ENCODE data around the gene TM9SF4.
"Not testable (repeated sequence)": the region's sequence is repeated elsewhere in the genome, so short reads cannot be mapped to it uniquely, and the experiment has no call there.

Gene TM9SF4

DNA sequence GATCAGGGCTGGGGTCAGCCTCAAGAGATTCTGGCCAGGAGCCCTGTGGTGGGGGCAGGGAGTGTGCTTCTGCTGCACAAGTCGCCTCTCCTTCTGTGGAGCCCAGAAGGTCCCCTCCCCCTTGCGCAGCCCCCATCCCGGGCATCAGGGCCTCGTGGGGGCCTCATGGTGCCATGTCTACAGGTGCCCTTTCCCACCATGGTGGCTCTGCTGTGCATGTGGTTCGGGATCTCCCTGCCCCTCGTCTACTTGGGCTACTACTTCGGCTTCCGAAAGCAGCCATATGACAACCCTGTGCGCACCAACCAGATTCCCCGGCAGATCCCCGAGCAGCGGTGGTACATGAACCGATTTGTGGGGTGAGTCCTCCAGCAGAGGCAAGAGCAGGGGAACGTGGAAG, 48.1 kb downstream of the TM9SF4 start:
- DNase-seq (ENCODE audit: low spot score) = no peak

DNA sequence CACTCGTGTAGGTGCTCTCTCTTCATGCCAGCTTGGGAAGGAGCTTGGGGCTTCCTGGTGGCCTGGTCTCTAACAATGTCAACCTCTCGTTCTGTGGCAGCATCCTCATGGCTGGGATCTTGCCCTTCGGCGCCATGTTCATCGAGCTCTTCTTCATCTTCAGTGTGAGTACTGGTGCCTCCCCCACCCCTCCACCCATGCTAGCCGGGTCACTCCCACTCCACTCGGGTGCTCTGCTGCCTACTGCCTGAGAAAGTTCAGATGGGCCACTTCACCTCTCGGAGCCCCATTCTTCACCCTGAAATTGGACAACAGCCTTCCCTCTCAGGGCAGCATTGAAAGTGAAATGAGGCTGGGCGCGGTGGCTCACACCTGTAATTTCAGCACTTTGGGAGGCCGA, 48.8 kb downstream of the TM9SF4 start:
- DNase-seq (ENCODE audit: low spot score) = no peak

DNA sequence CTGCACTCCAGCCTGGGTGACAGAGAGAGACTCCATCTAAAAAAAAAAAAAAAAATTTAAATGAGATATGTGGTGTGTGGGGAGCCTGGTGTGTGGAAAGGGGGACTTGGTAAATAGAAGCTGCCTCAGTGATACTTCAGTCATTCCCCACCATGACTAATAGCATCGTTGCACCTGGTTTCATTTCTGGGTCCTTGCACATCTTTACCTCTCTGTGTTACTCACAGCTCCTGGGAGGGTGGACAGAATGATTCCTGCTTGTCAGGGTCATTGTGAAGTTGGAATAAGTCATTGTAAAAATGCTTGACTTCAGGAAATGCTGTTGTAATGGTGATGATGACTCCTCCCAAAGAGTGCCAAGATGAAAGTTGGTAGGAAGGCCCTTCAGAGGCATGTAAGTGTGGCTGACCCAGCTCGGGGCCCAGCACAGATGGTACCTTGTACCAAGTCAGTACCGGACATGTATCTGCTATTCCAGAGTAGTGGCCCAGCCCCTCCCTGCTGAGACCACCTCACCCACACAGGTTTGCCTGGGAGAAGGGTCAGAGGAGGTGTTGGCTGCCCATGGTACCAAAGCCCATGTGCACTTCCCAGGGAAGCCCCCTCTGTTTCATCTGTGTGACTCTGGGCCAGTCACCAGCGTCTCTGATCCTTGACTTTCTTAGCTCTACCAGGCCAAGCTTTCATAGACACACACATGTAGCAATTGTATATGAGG, 49.6 kb downstream of the TM9SF4 start:
- DNase-seq (ENCODE audit: low spot score) = no peak

DNA sequence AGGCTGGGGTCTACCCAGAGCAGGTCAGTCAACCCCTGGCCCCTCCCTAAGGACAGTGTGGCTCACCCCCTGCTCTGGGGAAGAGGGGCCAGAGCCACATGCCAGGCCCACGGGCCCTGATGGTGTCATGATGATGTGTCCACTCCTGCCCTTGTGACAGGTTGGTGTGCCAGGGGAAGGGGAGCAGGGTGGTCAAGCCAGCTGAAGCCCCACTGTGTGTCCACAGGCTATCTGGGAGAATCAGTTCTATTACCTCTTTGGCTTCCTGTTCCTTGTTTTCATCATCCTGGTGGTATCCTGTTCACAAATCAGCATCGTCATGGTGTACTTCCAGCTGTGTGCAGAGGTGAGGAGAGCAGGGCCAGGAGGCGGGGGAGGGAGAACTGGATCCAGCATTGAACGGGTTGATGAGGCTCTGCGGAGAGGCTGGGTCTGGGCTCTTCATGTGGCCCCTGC, 50.3 kb downstream of the TM9SF4 start:
- no peak for DNase-seq (ENCODE audit: low spot score)

DNA sequence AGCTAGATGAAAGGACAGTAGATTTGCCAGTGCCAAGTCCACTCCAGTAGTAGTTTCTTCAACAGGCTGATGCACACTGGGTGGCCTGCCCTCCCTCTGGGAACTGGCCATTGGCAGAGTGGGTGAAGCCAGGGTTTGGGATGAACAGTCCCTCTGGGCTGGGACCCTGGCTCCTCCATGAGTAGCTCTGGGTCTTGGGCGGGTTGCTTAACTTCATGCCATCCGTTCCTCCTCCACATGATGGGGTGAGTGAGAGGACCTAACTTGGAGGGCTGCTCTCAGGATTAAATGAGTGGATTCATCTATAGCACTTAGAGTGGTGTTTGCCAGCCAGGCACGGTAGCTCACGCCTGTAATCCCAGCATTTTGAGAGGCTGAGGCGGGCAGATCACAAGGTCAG, 50.8 kb downstream of the TM9SF4 start:
- DNase-seq (ENCODE audit: low spot score) = no peak

DNA sequence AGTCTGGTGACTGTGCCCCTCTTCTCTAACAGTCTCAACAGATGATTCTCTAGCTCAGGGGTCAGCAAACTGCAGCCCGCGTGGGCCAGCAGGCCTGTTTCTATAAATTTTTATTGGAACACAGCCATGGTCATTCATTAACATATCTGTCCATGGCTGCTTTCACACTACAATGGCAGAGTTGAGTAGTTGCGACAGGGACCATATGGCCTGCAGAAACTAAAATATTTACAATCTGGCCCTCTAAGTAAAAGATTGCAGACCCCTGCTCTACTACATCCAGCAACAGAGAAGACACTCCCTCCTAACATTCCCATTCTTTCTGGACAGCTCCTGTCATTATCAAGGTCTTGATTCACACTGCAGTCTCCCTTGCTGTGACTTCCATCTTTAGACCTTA, 52.8 kb downstream of the TM9SF4 start:
- DNase-seq (ENCODE audit: low spot score) = no peak

DNA sequence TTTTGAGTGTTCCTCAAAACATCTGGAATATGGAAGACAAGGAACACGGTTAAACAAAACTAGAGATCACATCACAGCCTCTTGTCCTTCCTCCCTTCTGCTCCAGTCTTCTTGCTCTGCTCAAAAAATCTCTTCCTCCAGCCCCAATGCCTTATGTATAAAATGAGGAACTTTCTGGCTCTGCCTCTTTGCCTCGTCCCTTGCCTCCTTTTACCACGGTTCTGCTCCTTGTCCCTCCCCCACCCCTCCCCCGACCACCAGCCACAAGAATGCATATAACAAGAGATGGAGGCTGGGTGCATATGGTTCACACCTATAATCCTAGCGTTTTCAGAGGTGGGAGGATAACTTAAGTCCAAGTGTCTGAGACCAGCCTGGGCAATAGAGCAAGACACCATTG, 54.4 kb downstream of the TM9SF4 start:
- DNase-seq (ENCODE audit: low spot score) = no peak

DNA sequence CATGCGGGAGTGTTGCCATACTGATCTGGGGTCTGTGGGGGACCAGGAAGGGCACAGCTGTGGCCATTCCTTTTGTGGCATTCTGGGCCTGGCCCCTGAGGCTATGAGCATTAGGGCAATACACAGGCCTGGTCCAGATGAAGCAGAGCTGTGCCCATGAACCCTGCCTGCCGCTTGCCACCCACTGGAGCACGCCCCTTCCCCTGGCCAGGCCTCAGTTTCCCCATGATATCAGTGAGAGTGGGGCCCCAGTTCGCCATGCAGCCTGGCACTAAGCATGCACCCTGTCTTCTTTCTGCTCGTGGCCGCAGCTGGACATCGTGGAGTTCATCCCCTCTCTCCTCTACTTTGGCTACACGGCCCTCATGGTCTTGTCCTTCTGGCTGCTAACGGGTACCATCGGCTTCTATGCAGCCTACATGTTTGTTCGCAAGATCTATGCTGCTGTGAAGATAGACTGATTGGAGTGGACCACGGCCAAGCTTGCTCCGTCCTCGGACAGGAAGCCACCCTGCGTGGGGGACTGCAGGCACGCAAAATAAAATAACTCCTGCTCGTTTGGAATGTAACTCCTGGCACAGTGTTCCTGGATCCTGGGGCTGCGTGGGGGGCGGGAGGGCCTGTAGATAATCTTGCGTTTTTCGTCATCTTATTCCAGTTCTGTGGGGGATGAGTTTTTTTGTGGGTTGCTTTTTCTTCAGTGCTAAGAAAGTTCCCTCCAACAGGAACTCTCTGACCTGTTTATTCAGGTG, 55.6 kb downstream of the TM9SF4 start:
- DNase-seq (ENCODE audit: low spot score) = no peak

DNA sequence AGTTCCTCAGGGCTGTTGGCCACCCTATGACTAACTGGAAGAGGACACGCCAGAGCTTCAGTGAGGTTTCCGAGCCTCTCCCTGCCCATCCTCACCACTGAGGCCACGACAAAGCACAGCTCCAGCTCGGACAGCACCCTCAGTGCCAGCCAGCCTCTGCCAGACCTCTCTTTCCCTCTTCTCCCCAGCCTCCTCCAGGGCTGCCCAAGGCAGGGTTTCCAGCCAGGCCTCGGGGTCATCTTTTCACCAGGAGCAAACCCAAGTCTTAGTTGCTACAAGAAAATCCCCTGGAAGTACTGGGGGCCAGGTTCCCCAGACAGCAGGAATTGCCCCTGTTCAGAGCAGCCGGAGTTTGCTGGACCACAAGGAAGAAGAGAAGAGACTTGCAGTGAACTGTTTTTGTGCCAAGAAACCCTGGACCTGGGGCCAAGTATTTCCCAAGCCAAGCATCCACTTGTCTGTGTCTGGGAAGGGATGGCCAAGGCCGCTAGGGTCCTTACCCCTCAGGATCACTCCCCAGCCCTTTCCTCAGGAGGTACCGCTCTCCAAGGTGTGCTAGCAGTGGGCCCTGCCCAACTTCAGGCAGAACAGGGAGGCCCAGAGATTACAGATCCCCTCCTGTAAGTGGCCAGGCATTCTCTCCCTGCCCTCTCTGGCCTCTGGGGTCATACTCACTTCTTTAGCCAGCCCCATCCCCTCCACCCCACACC, 56.5 kb downstream of the TM9SF4 start:
- DNase-seq (ENCODE audit: low spot score) = no peak

DNA sequence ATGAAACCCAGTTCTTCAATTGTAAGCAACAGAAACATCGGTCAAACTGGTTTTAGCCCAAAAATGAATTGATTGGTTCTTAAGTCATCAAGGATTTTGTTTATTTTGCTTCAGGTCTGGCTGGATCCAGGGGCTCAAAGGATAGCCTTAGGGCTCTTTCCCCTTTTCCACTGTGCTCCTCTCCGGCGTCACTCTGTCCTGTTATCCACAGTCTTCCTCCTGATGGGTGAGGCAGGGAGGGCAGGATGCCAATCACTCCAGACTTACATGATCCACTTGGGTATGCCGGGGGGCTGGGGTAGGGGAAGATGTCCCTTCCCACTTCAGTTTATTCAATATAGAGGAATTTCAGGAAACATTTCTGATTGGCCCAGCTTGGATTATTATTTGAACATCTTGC, 58.0 kb downstream of the TM9SF4 start:
- no peak for DNase-seq (ENCODE audit: low spot score)

DNA sequence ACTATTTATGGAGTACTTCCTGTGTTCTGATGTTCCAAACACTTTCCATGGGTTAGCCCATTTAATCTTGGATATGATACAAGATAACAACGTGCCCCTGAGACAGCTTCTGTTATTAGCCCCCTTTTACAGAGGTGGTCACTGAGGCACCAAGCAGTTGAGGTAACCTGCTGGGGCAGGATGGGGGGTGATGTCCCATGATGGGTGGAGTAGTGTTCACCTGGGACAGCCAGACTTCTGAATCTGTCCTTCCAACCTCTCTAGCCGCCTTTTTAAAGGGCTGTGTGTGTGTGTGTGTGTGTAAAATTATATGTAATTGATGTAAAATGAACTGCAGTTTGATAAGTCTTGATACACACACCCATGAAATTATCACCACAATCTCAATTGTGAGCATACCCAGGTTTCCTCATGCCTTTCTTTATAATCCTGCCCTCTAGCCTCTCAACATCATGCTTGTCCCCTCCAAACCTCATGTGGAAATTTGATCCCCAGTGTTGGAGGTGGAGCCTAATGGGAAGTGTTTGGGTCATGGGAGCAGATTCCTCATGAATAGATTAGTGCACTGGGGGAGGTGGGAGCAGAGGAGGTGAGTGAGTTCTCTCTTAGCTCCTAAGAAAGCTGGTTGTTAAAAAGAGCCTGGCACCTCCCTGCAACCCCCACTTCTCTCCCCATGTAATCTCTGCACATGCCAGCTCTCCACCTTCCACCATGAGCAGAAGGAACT, 58.8 kb downstream of the TM9SF4 start:
- no peak for DNase-seq (ENCODE audit: low spot score)

DNA sequence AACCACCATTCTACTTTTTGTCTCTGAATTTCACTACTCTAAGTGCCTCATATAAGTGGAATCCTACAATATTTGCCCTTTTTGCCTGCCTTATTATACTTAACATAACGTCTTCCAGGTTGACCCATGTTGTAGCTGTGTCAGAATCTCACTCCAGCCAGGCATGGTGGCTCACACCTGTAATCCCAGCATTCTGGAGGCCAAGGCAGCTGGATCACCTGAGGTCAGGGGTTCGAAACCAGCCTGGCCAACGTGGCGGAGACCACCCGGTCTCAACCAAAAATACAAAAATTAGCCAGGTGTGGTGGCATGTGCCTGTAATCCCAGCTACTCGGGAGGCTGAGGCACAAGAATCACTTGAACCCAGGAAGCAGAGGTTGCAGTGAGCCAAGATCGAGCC, 68.2 kb downstream of the TM9SF4 start:
- not testable (repeated sequence) for DNase-seq (ENCODE audit: low spot score)

DNA sequence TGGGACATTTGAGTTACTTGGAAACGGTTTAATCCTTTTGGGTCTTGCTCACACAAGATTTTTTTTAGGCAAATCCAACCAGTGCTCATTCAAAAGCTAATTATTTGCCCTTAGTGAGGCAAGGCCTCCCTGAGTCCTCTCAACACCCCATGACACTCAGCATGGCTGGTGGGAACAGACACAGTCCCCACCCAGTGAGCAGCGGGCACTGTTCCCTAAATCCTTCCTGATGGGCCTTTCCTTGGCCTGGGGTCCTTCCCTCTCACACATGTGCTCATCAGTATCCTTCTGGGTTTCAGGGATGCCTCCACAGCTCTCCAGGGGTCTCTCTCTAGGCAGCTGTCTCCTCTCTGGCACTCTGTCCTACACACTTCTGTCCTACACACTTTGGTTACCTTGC, 70.0 kb downstream of the TM9SF4 start:
- no peak for DNase-seq (ENCODE audit: low spot score)

DNA sequence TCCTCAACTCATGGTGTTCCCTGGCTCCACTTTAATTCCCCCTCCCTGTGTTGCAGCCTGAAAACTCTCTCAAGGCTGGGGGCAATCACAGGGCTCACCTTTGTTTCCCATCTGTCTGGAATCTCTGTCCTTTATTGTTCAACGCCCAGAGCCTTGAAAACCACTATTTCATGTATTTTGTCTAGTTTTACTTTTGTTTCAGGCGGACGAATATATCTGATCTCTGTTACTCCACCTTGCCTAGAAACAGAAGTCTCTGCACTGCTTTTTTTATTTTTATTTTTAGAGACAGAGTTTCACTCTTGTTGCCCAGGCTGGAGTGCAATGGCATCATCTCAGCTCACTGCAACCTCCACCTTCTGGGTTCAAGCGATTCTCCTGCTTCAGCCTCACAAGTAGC, 70.4 kb downstream of the TM9SF4 start:
- no peak for DNase-seq (ENCODE audit: low spot score)

DNA sequence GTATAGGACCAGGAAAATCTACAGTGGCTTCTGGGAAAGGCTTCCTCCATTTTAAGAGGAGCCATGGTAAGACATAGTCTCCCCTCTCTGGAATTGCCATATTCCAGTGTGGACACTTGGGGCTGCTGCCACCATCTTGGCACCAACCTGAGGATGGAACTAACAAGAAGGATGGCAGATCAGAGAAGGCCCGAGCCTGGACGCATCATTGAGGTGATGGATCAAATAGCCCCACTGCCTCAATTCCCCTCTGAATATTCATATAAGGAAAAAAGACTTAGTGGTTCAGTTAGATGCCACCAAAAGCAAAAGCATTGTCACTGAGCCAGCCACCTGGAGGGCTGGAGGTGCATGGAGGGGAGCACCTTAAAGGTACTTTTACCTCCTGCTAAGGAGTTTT, 72.1 kb downstream of the TM9SF4 start:
- DNase-seq (ENCODE audit: low spot score) = no peak

DNA sequence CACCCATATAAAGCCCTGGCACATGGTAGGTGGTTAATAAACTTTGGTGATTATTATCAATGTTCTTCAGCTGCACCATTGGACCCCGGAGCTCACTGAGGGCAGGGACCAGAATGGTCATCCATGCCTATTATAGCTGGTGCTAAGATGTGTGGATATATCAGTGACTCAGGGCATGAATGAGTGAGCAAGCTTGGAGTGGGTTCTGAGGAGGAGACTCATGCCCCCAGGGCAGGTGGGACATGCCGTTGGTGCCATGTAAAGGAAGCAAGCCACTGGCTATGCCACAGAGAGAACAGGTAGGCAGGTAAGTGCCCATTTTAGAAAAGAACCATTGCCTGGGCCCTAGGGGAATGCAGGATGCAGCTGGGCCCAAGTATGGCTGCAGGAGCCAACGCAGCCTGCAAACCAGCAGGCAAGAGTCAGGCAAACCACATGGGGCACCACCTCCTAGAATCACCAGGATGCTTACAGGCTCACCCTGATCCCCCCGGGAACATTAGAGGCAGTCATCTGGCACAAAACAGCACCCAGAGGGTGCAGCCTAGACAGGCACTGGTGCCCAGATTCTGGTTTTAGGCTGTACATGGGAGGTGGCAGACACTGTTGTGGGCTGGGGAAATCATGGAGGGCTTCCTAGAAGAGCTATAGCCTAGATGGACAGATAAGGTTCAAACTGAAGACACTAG, 74.6 kb downstream of the TM9SF4 start:
- no peak for DNase-seq (ENCODE audit: low spot score)

DNA sequence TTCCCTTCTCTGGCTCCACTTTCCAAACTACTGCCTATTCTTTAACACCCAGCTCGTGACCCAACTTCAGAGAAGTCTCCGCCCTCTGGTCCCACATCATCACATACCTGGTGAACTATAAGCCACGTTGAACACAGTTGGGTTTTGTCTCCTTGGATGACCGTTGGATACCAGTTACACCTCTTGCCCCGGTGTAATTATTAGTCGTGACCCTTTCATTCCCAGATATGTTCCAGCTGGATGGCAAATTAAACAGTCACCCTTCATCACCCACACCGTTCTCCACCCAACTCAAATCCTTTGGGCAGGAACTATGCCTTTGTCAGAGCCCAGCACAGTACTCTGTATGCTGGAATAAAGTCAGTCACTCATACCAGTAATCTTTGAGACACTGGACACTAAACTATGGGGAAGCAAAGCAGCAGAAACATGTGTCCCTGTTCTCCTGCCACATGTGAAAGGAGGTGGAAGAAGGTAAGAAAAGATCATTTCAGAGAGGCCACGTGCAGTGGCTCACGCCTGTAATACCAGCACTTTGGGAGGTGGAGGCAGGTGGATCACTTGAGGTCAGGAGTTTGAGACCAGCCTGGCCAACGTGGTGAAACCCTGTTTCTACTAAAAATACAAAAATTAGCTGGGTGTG, 75.6 kb downstream of the TM9SF4 start:
- no peak for DNase-seq (ENCODE audit: low spot score)

DNA sequence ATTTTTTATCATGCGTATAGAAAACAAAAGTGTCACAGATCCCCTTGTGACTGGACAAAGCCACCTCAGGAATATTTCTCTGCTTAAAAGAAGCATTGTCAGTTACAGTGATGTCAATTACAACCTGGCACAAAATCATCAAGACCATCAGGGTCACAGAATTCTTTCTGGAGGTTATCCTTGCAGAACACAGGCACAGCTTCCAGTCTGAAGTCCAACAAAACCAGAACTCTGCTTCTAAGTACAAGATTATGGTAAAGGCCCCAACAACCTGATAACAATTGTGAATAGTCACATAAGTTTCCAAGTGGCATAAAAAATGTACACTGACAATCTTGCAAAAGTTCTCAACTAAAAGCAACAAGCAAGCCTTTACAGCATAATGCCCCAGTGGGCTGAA, 77.0 kb downstream of the TM9SF4 start:
- no peak for DNase-seq (ENCODE audit: low spot score)

DNA sequence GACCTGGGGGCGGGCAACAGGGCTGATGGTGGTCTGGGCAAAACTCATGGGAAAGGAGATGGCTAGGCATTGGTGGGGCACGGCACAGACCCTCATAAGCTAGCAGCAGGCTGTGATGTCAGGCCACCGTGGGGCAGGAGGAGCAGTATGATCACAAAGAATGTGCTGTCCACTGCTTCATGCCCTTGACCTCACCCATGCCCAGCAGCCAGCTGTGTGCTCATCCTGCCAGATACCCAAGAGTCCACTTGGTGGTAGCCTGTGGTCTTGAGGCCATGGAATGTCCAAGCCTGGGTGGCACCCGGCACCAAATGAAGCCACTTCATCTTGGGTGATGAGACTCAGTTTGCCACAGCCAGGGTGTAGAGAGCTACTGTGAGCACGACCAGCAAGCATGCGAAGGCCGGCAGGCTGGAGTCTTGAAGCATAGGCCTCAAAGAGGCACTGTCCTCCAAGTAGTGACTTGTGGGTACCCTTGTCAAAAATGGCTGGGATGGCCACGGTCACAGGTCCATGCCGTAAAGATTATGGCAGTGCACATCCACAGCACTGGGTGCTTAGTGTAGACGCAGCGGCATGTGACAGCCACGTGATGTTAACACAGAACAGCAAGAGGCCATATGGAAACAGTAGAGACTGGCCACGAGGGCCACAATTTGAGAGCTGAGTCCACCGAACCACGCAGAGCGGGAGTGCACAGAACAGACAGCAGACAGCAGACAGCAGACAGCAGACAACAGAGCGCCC, 79.0 kb downstream of the TM9SF4 start:
- no peak for DNase-seq (ENCODE audit: low spot score)

DNA sequence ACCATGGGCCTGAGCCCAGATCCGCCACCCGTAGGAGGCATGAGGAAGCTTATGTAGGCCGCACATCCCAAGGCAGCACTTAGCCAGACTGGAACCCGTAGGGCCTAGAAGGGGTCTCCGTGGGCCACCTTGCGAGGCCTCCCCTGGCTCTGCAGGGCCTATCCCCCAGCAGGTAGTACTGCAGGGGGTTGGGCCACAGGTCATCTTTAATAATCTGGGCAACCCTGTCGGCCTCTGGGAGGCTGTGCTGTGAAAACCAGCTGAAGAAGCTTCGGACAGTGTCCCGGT, 79.6 kb downstream of the TM9SF4 start:
- DNase-seq (ENCODE audit: low spot score) = no peak

Measured in globus pallidus (tissue), 1 donor.